Ovary (tissue), 3 donors: ENCODE measurements around the gene VASN.

Source experiments
- CTCF ChIP-seq, 3 donors: fragments of 450-650 bp in 2 of 3; fragments of 200-600 bp in 1 of 3; IDR thresholded peaks; one replicate each; pipeline versions ENCODE4 v1.5.1 to v1.8.0; 2016 to 2022; ENCODE audit warnings: antibody characterized with exemption in 3 of 3, mild to moderate bottlenecking in 1 of 3
- EP300 ChIP-seq: sonication (generic); formaldehyde crosslinking; IDR thresholded peaks from one replicate; pipeline ENCODE4 v1.6.1; 2017; ENCODE audit warnings: antibody characterized with exemption
- POLR2A ChIP-seq: fragments of 450-650 bp; IDR thresholded peaks from one replicate; pipeline ENCODE4 v1.6.1; 2017; ENCODE audit warnings: antibody characterized with exemption, mild to moderate bottlenecking, moderate library complexity
- donor health status: DM: no; HTN: no; CAD: no.

GRCh38 chr16:4339909-4340308 lies 31.7 kb upstream of the VASN start:
- TF ChIP-seq CTCF (IDR thresholded peaks at IDR 0.05) (no peak), POLR2A (no peak), EP300 (no peak)
